MCF 10A (cell line): Measurements from ENCODE around the gene ST3GAL6. TPM values are rescaled to one million over a fixed set of nuclear protein-coding genes. Genes with fewer than 3 reads are reported as not detected.
A peak's percentile ranks its signal among the peaks of the same experiment; 100 is the strongest.

Experiments
- BruUV-seq: library from RNA; stranded (reverse); fragments of 400-500 nt; replicated peaks from 2 replicates; lab custom pipeline; 2021; lab: Mats Ljungman, UMichigan
- CTCF ChIA-PET: fragments of 300-600 bp; sonication (Branson Sonifier 250); formaldehyde crosslinking; extraction: SDS; loops from one replicate; lab custom pipeline; 2021; ENCODE audit warnings: antibody characterized with exemption, inconsistent platforms; lab: Yijun Ruan, JAX
- POLR2A ChIA-PET: fragments of 300-600, 350-650 bp; sonication (Branson Sonifier 250); formaldehyde crosslinking; extraction: SDS; loops from one replicate; lab custom pipeline; 2020; ENCODE audit warnings: antibody characterized with exemption, inconsistent platforms; lab: Yijun Ruan, JAX
- DNase-seq: peaks from one replicate; pipeline ENCODE4 v3.0.0-alpha.2; 2018; ENCODE audit not compliant: unreplicated experiment
- H3K27ac Mint-ChIP-seq: one replicate; pipeline ENCODE4 v1.8.0; 2022; ENCODE audit warnings: mild to moderate bottlenecking, low read depth, mixed read lengths; ENCODE audit not compliant: unreplicated experiment
- H3K27me3 Mint-ChIP-seq: one replicate; pipeline ENCODE4 v1.8.0; 2022; ENCODE audit warnings: mixed read lengths; ENCODE audit not compliant: insufficient read depth, unreplicated experiment
- H3K36me3 Mint-ChIP-seq: one replicate; pipeline ENCODE4 v1.8.0; 2022; ENCODE audit warnings: mild to moderate bottlenecking, moderate library complexity, mixed read lengths; ENCODE audit not compliant: insufficient read depth, unreplicated experiment
- H3K4me1 Mint-ChIP-seq: one replicate; pipeline ENCODE4 v1.8.0; 2022; ENCODE audit warnings: mixed read lengths; ENCODE audit not compliant: insufficient read depth, unreplicated experiment
- H3K4me3 Mint-ChIP-seq: one replicate; pipeline ENCODE4 v1.8.0; 2022; ENCODE audit warnings: mild to moderate bottlenecking, moderate library complexity, mixed read lengths; ENCODE audit not compliant: unreplicated experiment
- H3K9me3 Mint-ChIP-seq: one replicate; pipeline ENCODE4 v1.8.0; 2022; ENCODE audit warnings: mixed read lengths; ENCODE audit not compliant: unreplicated experiment
- CTCF ChIP-seq: fragments of 200-600 bp; IDR thresholded peaks from one replicate; pipeline ENCODE4 v1.8.0; 2022; ENCODE audit warnings: antibody characterized with exemption, mild to moderate bottlenecking; ENCODE audit not compliant: unreplicated experiment
- intact Hi-C: fragments of 100-400 bp; cut with micrococcal nuclease; formaldehyde crosslinking; loops from 2 replicates; pipeline ENCODE4 v1.14.1; 2022
- total RNA-seq: library from RNA; stranded (reverse); gene quantifications from 2 replicates; pipeline ENCODE4 v1.2.3, GENCODE V29; 2022

Gene ST3GAL6
- total RNA-seq, 1 experiment from 2014 or later: 1.2 TPM

- intact Hi-C loops: no loop called here
Measured at GRCh38 chr3:98766924-98767323, 3.8 kb downstream of the ST3GAL6 start.

DNA sequence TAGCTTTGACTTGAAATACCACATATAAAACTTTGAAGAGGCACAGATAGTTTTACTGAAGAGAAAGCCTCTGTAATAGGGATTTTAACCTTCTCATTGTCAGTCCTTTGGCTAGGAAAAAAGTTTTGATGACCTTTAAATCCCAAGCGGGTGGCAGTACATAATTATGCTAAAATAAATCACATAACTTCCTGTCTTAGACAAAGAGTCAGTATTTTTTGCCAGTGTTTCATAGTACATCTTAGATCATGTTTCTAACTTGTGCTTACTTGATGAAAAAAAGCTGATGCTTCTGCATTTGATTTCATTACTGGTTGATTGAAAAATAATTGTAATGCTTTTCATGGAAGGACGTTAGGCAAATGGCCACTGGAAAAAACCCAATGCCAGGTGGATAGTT, 5.8 kb downstream of the ST3GAL6 start:
- TF ChIP-seq CTCF: no peak
- ChIA-PET CTCF (interaction anchor here (0.7 kb wide), 1 partner anchor 1033 kb away, joined by 4 read pairs; no protein-coding TSS in a partner anchor), POLR2A (interaction anchor here (1.3 kb wide), 1 partner anchor 37 kb away, joined by 4 read pairs; no protein-coding TSS in a partner anchor)
- intact Hi-C loops: no loop called here
- no TSS peak for BruUV-seq
- Mint-ChIP-seq H3K27ac (no peak overlapping the region), H3K4me1 (peaks cover 13% of the 10 kb centered on the region), H3K27me3 (no peaks in the 10 kb centered on the region), H3K36me3 (no peaks in the 10 kb centered on the region), H3K4me3 (no peak overlapping the region), H3K9me3 (no peaks in the 10 kb centered on the region)
- no peak for DNase-seq

More at GRCh38 chr3:98766924-98767323, 3.8 kb downstream of the ST3GAL6 start:
- no peak for DNase-seq
- no TSS peak for BruUV-seq
- peaks cover 27% of the 10 kb centered on the region for H3K4me1 Mint-ChIP-seq
- H3K36me3 Mint-ChIP-seq: no peaks in the 10 kb centered on the region
- H3K4me3 Mint-ChIP-seq: no peak overlapping the region
- H3K27me3 Mint-ChIP-seq: no peaks in the 10 kb centered on the region
- H3K9me3 Mint-ChIP-seq: no peaks in the 10 kb centered on the region
- ChIA-PET CTCF (no interaction called here), POLR2A (no interaction called here)
- TF ChIP-seq CTCF: no peak
- H3K27ac Mint-ChIP-seq: no peak overlapping the region

DNA sequence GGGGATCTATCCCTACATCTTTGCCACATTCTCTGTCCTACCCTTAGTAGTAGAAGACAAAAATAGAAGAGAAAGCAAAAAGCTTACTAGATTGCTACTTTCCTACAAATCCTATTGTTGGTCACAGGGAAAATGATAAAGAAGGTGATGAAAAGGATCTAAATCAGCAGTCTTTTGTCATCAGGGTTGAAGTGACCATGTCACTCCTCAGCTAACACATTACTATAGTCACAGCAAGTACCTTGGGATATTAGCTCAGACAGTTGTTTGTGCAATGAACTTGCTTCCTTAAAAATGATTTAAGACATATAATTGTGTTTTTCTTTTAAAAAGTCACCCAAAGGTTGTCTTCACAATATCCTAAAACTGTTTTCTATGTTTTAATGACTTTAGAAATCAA, 6.3 kb downstream of the ST3GAL6 start:
- no peaks in the 10 kb centered on the region for H3K36me3 Mint-ChIP-seq
- no TSS peak for BruUV-seq
- TF ChIP-seq CTCF: no peak
- H3K9me3 Mint-ChIP-seq: no peaks in the 10 kb centered on the region
- no peak overlapping the region for H3K4me3 Mint-ChIP-seq
- no peaks in the 10 kb centered on the region for H3K27me3 Mint-ChIP-seq
- peaks cover 12% of the 10 kb centered on the region for H3K4me1 Mint-ChIP-seq
- ChIA-PET POLR2A (interaction anchor here (0.6 to 1.7 kb wide), 4 partner anchors 15 to 431 kb away, joined by 3 to 6 read pairs (median 4); no protein-coding TSS in a partner anchor), CTCF (interaction anchor here (0.7 kb wide), 1 partner anchor 1034 kb away, joined by 4 read pairs; no protein-coding TSS in a partner anchor)
- no peak overlapping the region for H3K27ac Mint-ChIP-seq
- DNase-seq: no peak
- intact Hi-C loops: no loop called here

- intact Hi-C loops: no loop called here
- ChIA-PET CTCF (interaction anchor here (0.8 kb wide), 1 partner anchor 804 kb away, joined by 3 read pairs; no protein-coding TSS in a partner anchor), POLR2A (interaction anchor here (0.7 to 1.7 kb wide), 3 partner anchors 14 to 432 kb away, joined by 3 to 6 read pairs (median 4); no protein-coding TSS in a partner anchor)
- no peak overlapping the region for H3K4me3 Mint-ChIP-seq
- no peak for TF ChIP-seq CTCF
- BruUV-seq: no TSS peak
- no peaks in the 10 kb centered on the region for H3K27me3 Mint-ChIP-seq
- no peaks in the 10 kb centered on the region for H3K9me3 Mint-ChIP-seq
- no peak for DNase-seq
- peak overlapping the region; percentile 87 for H3K27ac Mint-ChIP-seq
- no peaks in the 10 kb centered on the region for H3K36me3 Mint-ChIP-seq
- H3K4me1 Mint-ChIP-seq: peaks cover 12% of the 10 kb centered on the region
Measured at GRCh38 chr3:98770261-98771039, 7.3 kb downstream of the ST3GAL6 start.
